Thyroid gland (tissue), 4 donors: ENCODE measurements around the gene TEK. TPM values are rescaled to one million over a fixed set of nuclear protein-coding genes. Genes with fewer than 3 reads are reported as not detected.

Experiments used
- DNase-seq, 2 donors: peaks; one replicate each; pipeline ENCODE4 v3.0.0-alpha.2; 2019
- H3K27ac ChIP-seq, 3 donors: fragments of 200-600 bp; sonication (generic); 1 replicate in 2 of 3; 2 replicates in 1 of 3; pipeline ENCODE4 v1.5.1; 2016 to 2019; ENCODE audit warnings: mild to moderate bottlenecking in 1 of 3, moderate library complexity in 1 of 3
- H3K27me3 ChIP-seq: fragments of 200-600 bp; sonication (generic); one replicate; pipeline ENCODE4 v1.5.1; 2019
- H3K36me3 ChIP-seq, 2 donors: fragments of 200-600 bp; sonication (generic); one replicate each; pipeline ENCODE4 v1.5.1; 2016 to 2019
- H3K4me1 ChIP-seq, 2 donors: fragments of 200-600 bp; sonication (generic); one replicate each; pipeline ENCODE4 v1.5.1; 2017 to 2019
- H3K4me3 ChIP-seq, 3 donors: fragments of 200-600 bp; sonication (generic); replicated peaks in 1 of 3; 1 replicate in 2 of 3; 2 replicates in 1 of 3; pipeline ENCODE4 v1.5.1; 2016; ENCODE audit warnings: mild to moderate bottlenecking in 1 of 3
- H3K9me3 ChIP-seq: fragments of 200-600 bp; sonication (generic); one replicate; pipeline ENCODE4 v1.5.1; 2017
- POLR2A ChIP-seq, 2 donors: fragments of 450-650 bp; IDR thresholded peaks; one replicate each; pipeline ENCODE4 v1.6.1; 2017; ENCODE audit warnings: antibody characterized with exemption in 2 of 2, mild to moderate bottlenecking in 2 of 2, moderate library complexity in 1 of 2
- WGBS, 2 donors: methylation state at CpG; one replicate each; pipeline ENCODE4 v1.1.5; 2017; 5-methylcytosine and 5-hydroxymethylcytosine counted together
- intact Hi-C: fragments of 100-400 bp; cut with DNase I; formaldehyde crosslinking; loops from one replicate; pipeline ENCODE4 v1.15.1; 2023
- total RNA-seq, 4 donors: library from RNA; depleted of rRNA; stranded (reverse); fragments of >200 nt; gene quantifications; one replicate each; pipeline ENCODE4 v1.2.3, GENCODE V29; 2016
- TF ChIP-seq, protein P1 (sequence below), 6 experiments: fragments of 200-600 bp in 3 of 6; fragments of 450-650 bp in 3 of 6; sonication (generic) in 3 of 6; IDR thresholded peaks; one replicate each; pipeline ENCODE4 v1.5.1; 2016 to 2019; ENCODE audit warnings: antibody characterized with exemption in 6 of 6, mild to moderate bottlenecking in 2 of 6, inconsistent platforms in 1 of 6, moderate library complexity in 1 of 6

The TEK gene
- total RNA-seq, 4 donors from 2014 or later: 11.9 to 32.6 (median 15.9) TPM

DNA sequence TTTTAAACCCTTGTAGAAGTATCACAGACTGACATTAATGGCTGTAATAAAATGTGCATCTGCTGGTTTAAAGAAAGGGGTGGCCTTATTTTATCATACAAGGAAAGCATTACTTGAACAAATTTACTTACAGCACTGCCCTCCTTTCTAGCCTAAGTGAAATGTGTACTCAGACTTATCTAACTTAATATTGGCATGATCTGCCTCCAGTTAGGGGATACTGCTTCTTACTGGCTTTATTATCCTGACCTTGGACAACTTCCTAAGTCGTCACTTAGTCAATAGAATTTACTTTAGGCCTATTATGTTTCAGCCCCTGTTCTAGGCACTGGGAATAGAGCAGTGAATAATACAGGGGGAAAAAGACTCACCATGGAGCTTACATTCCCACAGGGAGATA, 79.4 kb downstream of the TEK start:
- H3K27me3 ChIP-seq: no peaks in the 10 kb centered on the region
- no peak overlapping the region for H3K27ac ChIP-seq
- DNase-seq: no peak
- TF ChIP-seq POLR2A (IDR thresholded peaks at IDR 0.05): no peak
- TF ChIP-seq, protein P1, sequence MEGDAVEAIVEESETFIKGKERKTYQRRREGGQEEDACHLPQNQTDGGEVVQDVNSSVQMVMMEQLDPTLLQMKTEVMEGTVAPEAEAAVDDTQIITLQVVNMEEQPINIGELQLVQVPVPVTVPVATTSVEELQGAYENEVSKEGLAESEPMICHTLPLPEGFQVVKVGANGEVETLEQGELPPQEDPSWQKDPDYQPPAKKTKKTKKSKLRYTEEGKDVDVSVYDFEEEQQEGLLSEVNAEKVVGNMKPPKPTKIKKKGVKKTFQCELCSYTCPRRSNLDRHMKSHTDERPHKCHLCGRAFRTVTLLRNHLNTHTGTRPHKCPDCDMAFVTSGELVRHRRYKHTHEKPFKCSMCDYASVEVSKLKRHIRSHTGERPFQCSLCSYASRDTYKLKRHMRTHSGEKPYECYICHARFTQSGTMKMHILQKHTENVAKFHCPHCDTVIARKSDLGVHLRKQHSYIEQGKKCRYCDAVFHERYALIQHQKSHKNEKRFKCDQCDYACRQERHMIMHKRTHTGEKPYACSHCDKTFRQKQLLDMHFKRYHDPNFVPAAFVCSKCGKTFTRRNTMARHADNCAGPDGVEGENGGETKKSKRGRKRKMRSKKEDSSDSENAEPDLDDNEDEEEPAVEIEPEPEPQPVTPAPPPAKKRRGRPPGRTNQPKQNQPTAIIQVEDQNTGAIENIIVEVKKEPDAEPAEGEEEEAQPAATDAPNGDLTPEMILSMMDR (IDR thresholded peaks at IDR 0.05): no peak
- intact Hi-C loops: no loop called here
- 88 to 95% methylated on average over 1 of the region's 1 CpG for WGBS, 2 donors
- H3K4me1 ChIP-seq: peaks cover 24 to 37% of the 10 kb centered on the region in 2 donors
- no peak overlapping the region for H3K4me3 ChIP-seq
- no peaks in the 10 kb centered on the region for H3K9me3 ChIP-seq
- H3K36me3 ChIP-seq: no peaks in the 10 kb centered on the region

DNA sequence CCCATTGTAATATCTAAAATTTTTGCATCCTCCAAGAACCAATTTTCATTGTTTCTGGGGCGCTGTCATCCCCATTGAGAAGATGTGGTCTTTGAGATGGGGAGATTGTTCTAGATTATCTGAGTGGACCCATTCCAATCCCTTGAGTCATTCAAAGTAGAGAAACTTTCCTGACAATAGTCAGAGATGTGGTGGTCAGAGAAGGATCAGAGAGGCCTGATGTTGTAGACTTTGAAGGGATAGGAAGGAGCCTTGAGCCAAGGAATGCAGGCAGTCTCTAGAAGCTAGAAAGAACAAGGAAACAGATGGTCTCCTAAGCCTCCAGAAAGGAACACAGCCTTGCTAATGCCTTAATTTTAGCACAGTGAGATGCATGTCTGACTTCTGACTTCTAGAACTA, 80.4 kb downstream of the TEK start:
- Histone ChIP-seq H3K4me3 (no peak overlapping the region), H3K4me1 (peaks cover 16 to 28% of the 10 kb centered on the region in 2 donors), H3K27me3 (no peaks in the 10 kb centered on the region), H3K36me3 (no peaks in the 10 kb centered on the region), H3K27ac (no peak overlapping the region), H3K9me3 (no peaks in the 10 kb centered on the region)
- TF ChIP-seq POLR2A (IDR thresholded peaks at IDR 0.05): no peak
- TF ChIP-seq, protein P1 (IDR thresholded peaks at IDR 0.05): no peak
- intact Hi-C loops: no loop called here
- DNase-seq: no peak
- WGBS, 2 donors: 96 to 100% methylated on average over 1 of the region's 1 CpG

DNA sequence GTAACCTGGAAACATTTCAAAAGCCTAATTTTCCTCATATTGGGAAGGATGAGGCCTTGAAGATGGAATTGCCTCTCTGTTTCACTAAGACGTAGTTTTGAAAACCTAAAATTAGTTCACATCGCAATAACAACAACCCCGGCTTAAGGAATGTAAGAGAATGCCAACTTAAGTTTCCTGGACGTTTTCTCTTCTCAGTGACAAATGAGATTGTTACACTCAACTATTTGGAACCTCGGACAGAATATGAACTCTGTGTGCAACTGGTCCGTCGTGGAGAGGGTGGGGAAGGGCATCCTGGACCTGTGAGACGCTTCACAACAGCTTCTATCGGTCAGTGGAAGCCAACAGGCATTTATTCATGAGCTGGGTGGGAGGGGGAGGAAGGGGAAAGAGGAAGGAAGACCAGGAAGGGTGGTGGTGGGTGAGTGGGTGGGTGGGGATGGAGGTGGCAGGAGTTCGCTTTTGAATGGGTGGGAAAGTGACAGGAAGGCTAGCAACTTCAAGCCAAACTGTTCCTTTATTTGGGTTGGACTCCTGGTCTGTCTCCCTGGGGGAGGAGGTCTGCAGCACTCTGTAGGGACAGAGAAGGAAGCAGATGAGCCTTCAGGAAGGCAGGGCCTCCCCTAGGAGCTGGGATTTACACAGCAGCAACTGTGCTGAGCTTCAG, 83.4 kb downstream of the TEK start:
- H3K36me3 ChIP-seq: no peaks in the 10 kb centered on the region
- TF ChIP-seq, protein P1 (IDR thresholded peaks at IDR 0.05): no peak
- no peak for TF ChIP-seq POLR2A (IDR thresholded peaks at IDR 0.05)
- WGBS, 2 donors: 27 to 28% methylated on average over 10 of the region's 10 CpGs
- peak overlapping the region in 2 of 3 donors; percentile 47 to 65 for H3K27ac ChIP-seq
- H3K4me3 ChIP-seq: no peak overlapping the region
- H3K9me3 ChIP-seq: no peaks in the 10 kb centered on the region
- H3K4me1 ChIP-seq: peaks cover 5 to 9% of the 10 kb centered on the region in 2 donors
- intact Hi-C loops: loop anchor here (10.0 kb wide), 1 partner anchor 158 kb away; no protein-coding TSS in a partner anchor
- peak; percentile 15 to 24 for DNase-seq
- H3K27me3 ChIP-seq: no peaks in the 10 kb centered on the region

DNA sequence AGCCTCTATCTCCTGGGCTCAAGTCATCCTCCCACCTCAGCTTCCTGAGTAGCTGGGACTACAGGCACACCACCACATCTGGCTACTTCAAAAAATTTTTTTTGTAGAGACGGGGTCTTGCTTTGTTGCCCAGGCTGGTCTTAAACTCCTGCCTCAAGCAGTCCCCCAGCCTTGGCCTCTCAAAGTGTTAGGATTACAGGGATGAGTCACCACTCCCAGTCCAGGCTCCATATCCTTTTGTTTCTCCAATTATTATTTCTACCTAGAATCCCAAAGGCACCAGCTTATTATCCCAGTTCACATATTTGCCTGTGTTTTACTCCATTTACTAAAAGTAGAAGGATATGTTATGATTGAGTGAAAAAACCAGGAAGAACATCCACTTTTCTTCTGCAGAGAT, 84.9 kb downstream of the TEK start:
- H3K27ac ChIP-seq: no peak overlapping the region
- no peaks in the 10 kb centered on the region for H3K27me3 ChIP-seq
- no peak overlapping the region for H3K4me3 ChIP-seq
- peaks cover 5 to 9% of the 10 kb centered on the region in 2 donors for H3K4me1 ChIP-seq
- 92 to 100% methylated on average over 1 of the region's 1 CpG for WGBS, 2 donors
- no peak for TF ChIP-seq POLR2A (IDR thresholded peaks at IDR 0.05)
- TF ChIP-seq, protein P1 (IDR thresholded peaks at IDR 0.05): no peak
- no peaks in the 10 kb centered on the region for H3K36me3 ChIP-seq
- intact Hi-C loops: loop anchor here (10.0 kb wide), 1 partner anchor 159 kb away; no protein-coding TSS in a partner anchor
- H3K9me3 ChIP-seq: no peaks in the 10 kb centered on the region
- DNase-seq: no peak

DNA sequence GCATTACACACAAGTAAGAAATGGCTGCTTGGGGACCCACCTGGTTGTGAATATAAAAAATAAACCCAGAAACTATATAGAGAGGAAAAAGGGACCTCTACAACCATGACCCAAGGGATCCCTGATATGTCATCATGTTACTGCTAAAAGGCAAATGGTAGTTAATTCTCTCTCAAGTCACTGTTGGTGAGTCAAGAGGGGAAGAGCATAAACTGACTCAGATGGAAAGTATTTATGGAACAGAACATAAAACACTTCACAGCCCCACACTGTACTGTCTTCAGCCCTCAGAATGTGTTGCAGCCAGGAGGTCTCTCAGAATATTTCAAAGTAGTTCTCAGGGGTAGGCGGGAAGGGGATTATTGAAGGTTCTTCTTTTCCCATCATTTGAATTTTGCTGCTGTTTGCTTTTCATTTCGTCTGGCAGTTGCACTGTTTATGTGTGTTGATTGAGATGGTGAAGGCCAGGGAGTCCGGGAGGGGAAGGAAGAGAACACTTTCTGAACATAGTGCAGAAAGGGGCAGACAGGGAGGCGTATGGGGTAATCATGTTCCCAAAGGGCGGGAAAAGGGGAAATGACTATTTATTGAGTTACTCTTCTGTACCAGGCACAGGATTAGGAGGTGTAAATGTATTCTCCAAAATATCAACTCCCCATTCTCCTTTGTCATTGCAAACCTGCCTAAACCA, 85.5 kb downstream of the TEK start:
- Histone ChIP-seq H3K9me3 (no peaks in the 10 kb centered on the region), H3K27me3 (no peaks in the 10 kb centered on the region), H3K36me3 (no peaks in the 10 kb centered on the region), H3K4me1 (peaks cover 5 to 9% of the 10 kb centered on the region in 2 donors), H3K27ac (no peak overlapping the region), H3K4me3 (no peak overlapping the region)
- no peak for TF ChIP-seq POLR2A (IDR thresholded peaks at IDR 0.05)
- TF ChIP-seq, protein P1 (IDR thresholded peaks at IDR 0.05): no peak
- intact Hi-C loops: loop anchor here (10.0 kb wide), 1 partner anchor 160 kb away; no protein-coding TSS in a partner anchor
- DNase-seq: no peak
- WGBS, 2 donors: 77 to 82% methylated on average over 5 of the region's 5 CpGs
